RCC 7860 (cell line): ENCODE data around the gene CLEC18B.
"Not testable (repeated sequence)": the region's sequence is repeated elsewhere in the genome, so short reads cannot be mapped to it uniquely, and the experiment has no call there.

Source experiments
- DNase-seq: peaks from one replicate; pipeline ENCODE4 v3.0.0-alpha.2; 2015; ENCODE audit warnings: low spot score
- FAIRE-seq: peaks from 2 replicates; lab custom pipeline; 2012; peaks lifted over from hg19 to GRCh38; lab: Jason Lieb, UNC

Gene CLEC18B

DNA sequence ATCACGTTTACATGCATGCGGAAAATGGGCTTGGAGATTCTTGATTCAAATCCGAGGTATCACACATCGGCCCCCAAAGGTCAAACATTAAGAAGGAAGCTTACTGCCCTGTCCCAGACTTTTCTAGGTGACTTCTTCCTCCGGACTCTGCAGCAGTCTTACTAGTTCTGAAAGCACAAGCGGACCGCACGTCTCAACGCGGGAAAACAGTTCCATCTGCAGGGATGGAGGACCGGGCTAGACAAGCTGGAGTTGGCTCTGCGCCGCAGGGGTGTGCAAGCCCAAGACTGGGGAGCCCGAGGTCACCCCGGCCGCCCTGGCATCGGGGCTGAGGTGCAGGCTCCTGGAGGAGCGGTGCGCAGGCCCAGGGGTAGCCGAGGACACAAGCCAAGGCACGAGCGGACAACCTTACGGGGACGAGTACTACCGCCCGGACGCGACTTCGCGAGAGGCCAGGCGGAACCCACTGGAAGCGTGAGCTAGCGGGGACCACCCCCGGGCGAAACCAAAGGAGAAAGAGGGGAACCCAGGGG, 53.7 kb downstream of the CLEC18B start:
- DNase-seq, FAIRE-seq: not testable (repeated sequence)

DNA sequence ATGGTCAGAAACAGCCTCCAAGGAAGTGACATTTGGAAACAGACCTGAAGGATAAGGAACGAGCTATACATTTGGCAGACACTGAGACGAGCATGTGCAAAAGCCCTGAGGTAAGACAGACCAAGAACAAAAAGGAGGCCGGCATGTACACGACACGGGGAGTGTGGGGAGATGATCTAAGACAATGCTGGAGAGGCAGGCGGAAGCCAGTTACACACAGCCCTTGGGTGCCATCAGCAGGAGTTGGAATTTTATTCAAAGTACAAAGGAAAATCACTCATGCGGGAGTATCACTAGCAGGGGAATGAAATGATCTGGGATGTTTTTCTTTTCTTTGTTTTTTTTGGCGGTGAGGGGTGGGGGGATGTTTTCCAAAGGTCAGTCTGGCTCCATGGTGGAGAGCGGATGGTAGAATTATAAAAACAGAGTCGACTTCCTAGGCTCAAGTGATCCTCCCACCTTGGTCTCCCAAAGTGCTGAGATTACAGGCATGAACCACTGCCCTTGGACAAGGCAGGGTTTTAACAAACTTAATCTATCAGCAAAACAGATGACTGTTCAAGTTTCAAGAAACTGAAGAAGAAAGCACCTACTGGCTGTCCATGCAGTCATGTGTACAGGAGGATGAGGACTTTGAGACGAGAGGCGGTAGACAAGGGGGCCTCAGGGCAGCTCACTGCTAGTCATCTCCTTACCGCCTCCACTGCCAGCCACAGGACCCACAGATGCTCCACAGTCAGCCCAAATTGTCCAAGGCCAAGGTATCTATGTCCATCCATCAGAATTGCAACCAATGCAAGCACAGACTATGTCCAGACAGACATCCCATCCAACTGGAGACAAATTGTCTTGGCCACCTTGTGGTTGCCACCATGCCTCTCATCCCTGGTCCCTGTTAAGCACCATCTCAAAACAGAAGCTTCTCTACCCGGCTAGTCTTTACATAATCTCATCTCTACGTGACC, 59.4 kb downstream of the CLEC18B start:
- not testable (repeated sequence) for FAIRE-seq

More for the DNA sequence above, 59.4 kb downstream of the CLEC18B start:
- not testable (repeated sequence) for DNase-seq
